UCSD-AML1 (cell line): ENCODE measurements around the gene NTNG1.
A peak's percentile ranks its signal among the peaks of the same experiment; 100 is the strongest.

ENCODE experiments used
- DNase-seq: peaks from one replicate; lab custom pipeline; 2025; ENCODE audit not compliant: unreplicated experiment; lab: John Stamatoyannopoulos, UW

NTNG1 gene

DNA sequence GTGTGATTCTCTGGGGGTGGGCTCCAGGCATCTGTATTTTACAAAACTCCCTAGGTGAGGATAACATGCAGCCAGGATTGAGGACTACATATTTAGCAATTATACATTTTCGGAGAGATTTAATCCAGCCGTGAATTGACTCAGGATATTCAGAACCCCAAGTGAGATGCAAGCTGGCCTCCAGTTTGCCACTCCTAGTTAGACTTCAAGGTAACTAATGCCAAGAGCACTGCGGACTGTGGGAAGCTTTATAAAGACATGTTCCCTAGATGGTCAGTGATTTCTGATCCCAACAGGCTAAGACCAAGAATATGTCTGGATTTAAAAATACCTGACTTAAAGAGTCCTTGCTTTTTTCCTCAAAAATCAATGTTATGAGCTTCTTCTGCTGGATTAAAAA, 308.5 kb downstream of the NTNG1 start:
- DNase-seq: no peak

DNA sequence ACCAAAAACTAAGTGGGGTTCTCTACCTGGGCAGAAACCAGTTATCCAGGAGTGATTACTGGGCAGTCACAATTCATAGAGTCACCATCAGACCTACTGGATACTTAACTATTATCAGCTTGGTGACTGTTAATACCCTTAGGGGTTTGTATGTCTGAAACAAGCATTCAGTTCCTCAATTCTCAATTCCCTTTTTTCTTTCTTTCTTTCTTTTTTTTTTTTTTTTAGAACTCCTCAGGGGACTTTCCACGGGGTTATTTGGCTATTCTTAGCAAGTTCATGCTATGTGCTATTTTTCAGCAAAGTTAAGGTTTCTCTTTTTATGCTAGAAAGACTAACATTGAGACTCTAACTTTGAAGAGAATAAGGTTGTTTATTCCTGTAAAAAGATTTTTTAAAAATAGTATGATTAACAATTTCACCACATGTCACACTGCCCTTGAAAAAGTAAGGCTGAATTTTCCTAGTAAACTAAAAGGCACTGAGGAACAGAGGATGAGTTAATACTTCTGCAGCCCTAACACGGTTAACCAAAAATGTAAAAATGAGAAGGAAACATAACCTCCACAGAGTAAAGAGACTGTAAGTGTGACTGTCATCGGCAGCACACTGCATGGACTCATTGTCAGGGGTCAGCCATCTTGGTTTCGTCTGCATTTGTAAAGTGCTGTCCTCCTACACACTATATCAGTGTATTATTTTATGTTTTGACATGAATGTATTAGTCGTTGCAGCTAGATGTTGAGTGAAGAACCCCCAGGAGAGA, 310.2 kb downstream of the NTNG1 start:
- DNase-seq: no peak

DNA sequence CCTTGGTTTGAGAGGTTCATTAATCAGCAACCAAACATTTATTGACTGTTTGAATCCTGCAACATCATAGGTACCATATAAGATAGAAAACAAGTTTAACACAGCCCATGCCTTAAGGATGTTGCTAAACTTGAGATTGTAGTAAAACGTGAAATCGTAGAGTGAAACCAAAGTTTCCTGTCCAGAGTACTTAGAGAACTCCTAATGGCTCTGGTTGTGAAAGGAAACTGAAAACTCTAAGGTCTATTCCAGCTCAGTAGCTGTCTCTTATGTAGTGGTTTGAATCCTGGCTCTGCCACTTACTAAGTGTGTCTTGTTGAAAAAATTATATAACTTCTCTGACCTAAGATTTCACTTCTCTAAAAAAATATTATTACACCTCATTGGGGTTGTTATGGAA, 310.9 kb downstream of the NTNG1 start:
- no peak for DNase-seq

DNA sequence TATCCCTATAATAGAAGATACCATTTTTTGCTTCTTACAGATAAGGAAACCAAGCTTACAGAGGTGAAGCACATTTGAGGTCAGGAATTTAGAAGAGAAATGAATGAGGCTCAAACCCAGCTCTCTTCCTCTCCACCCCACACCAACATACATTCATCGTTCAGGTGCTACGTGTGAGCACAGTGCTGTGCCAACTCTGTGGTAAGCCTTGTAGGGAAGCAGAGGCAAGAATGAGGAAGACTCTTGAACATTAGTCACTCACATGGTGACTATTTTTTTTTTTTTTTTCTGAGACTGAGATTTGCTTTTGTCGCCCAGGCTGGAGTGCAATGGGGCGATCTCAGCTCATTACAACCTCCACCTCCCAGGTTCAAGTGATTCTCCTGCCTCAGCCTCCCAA, 314.0 kb downstream of the NTNG1 start:
- no peak for DNase-seq

DNA sequence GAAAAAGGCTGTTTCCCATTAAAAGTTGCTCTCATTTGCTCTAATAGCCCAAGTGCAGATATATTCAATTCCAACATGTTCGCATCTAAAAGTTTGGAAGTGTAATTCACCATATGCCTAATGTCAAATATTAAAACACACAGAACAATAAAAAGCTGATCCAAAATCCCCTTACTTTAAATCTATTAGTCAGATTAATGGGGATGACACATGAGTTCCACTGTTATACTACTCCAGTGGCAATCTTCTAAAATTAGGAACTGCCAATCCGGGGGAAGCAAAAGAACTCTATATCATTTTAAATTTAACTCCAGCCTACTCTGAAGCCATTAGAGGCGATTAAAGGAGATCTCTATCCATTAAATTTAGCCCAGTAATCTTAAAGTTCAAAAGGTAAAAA, 317.1 kb downstream of the NTNG1 start:
- DNase-seq: no peak

DNA sequence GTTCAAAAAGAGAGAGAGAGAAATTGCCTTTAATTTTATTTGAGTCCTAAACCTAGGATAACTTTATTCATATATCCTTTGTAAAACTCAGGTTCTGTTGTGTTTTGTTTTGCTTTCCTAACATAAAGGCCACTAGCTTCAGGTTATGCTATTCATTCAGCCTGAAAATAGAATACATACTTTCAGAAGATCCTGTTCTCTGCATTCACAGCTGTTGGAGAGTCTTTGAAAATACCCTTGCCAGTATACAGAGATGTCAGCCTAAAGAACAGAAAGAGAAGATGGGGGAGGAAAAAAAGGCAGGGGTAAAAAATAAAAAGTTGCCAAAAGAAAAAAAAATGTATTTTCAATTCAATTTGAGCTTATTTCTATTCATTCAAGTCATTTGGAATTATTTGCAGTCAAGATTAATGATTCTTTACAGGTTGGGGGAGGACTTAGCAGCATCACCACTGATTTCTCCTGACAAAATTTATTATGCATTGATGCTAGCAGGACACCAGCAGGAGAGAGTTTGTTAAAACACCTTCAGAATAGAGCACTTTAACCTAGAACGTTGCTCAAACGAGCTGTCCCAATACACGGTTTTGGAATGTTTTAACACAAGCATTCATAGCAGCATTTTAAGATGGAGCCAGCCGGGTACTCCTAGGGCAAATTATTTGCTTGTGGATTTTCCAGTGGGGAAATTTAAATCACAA, 318.5 kb downstream of the NTNG1 start:
- no peak for DNase-seq

DNA sequence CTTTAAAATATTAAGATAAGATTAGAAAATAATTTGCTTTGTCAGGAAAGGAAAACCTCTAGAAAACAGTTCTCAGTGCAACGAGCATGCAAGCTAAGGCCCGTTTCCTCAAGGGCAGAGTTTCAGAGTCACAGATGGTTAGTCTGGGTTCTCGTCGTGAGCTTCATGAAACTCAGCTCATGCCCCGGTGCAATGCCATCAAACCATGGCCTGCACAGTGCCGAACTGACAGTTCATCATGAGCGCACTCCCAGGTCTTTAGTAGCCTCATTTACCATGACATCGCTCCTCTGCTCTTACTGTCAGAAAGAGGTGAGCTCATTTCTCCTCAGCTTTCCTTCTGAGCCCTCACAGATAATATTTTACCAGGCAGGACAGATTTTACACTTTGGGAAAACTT, 319.2 kb downstream of the NTNG1 start:
- DNase-seq: no peak

DNA sequence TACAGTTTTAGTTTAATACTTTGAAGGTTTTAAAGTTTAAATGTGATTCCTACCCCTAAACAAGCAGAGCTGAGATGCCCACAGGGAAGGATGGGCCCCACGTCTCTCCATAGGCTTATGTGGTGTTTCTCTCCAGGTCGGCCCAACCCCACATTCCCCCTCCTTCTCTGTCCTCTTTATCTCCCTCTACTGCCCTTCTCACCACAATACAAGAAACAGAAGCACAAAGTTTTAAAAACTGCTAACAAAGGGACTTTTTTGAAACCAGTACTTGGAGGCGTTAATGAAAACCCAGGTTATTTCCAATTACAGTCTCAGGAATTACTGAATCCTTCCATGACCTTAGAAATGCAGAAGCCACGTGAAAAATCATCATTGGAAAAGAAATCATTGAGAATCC, 324.0 kb downstream of the NTNG1 start:
- DNase-seq: no peak

DNA sequence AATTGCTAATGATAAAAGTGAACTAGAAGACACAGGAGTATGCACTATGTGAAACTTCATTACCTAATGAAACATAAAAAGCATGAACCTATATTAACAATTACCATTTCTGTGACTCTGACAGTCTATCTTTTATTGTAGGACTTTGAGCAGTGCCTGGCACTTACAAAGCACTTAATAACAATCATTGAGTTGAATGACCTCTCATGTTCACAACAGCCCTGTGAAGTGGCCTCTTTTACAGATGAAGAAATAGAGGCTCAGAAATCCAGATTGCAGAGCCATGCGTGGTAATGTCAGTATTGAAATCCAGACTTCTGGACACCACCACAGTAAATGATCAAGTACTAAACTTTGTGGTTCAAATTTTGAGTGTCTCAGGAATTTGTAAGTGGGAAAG, 326.4 kb downstream of the NTNG1 start:
- DNase-seq: no peak

DNA sequence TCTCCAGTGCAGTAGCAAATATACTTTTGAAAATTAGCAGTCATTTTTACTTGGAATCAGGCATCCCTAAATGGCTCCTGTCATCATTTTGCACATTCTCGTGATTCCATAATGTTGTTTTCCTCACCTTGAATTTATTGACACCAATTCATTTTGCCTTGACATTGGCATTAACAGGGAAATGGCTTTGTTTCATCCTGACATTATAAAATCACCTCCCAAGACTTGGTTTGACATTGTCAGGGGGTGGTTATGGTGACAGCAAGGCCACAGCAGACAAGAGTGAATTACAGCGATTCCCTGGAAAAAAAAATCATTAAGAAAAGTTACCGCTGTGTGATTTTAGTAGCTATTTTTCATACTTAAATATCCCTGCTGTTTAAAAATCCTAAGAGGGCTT, 327.0 kb downstream of the NTNG1 start:
- DNase-seq: no peak

DNA sequence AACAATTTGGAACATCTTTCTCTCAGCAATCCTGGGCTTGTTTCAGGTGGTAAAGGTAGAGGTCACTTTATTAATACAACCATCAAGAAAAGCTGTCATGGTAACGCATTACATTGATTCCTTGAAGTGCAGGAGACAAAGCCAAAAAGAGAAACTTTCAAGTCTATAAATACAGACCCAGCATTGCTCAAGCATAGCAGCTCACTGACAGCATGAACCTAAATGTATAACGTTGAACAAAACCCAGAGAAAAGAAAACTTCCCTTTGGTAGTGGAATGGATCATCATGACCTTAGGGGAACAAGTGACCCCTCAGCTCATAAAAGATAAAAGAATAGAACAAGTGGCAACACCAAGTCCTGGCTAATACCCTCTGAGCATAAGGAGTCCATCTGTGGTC, 332.2 kb downstream of the NTNG1 start:
- no peak for DNase-seq

DNA sequence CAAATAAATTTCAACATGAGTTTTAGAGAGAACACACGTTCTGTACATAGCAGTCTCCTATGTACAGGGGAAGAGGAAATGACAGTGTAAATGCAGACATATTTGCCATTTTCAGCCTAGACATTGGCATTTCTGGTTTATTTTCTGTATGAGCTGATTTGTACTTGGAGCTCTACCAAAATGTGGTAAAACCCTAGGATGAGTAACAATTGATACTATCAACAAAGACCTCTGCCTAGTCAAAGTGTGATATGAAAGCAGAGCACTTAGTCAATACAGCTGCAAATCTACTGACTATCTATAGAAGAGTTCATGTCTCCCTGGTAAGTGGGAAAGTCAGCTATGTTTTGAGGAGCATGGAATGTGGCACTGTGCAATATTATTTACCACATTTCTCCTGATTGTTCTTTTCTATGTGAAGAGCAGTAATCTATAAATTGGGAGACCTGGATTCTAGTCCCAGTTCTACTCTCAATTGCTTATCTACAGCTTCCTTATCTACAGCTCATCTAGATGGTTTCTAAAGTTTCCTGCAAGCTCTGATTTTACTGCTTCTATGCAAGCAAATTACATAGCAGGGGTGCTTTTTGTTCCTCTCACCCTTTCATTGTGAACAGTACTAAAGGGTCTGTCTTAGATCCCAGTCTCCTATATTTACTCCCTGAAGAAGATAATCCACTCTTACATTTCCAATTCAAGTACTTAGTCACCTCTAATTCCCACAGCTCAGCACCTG, 334.2 kb downstream of the NTNG1 start:
- DNase-seq: no peak

DNA sequence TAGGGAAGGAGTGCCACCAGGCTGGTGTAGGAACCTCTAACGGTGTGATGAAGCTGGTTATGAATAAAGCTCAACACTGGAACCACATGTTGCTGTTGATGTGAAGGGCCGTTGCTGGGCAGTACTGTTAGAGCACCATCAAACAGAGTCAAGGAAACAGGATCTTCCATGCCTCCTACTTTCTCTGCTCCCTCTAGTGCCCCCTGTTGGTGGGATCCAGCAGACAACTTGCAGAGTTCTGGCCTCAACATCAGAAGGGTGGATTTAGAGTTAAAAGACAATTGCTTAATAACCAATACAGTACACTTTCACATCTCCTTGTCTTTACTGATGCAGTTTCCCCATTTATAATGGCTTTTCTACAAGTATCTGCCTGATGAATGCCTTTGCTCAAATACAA, 336.4 kb downstream of the NTNG1 start:
- peak; percentile 10 for DNase-seq

DNA sequence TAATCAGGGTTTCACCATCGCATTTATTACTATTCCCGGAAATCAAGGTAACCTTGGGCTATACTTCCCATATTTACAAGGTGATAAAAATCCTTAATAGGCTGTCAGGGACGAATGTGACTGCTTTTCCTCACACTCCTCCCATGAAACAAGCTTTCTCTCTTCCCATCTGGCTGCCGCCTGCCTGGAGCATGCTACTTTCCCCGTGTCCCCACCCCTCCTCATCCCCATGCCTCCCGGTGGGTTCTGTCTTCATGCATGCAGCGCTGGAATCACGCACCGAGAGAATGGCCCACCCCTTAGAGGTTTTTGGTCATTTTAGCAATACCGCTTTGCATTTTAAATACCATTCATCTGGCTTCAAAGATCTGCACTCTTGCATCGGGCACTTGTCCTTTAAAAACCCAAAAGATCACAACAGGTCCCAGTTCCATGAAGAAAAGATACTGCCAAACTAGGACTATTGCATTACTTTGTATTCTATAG, 339.1 kb downstream of the NTNG1 start:
- DNase-seq: no peak

DNA sequence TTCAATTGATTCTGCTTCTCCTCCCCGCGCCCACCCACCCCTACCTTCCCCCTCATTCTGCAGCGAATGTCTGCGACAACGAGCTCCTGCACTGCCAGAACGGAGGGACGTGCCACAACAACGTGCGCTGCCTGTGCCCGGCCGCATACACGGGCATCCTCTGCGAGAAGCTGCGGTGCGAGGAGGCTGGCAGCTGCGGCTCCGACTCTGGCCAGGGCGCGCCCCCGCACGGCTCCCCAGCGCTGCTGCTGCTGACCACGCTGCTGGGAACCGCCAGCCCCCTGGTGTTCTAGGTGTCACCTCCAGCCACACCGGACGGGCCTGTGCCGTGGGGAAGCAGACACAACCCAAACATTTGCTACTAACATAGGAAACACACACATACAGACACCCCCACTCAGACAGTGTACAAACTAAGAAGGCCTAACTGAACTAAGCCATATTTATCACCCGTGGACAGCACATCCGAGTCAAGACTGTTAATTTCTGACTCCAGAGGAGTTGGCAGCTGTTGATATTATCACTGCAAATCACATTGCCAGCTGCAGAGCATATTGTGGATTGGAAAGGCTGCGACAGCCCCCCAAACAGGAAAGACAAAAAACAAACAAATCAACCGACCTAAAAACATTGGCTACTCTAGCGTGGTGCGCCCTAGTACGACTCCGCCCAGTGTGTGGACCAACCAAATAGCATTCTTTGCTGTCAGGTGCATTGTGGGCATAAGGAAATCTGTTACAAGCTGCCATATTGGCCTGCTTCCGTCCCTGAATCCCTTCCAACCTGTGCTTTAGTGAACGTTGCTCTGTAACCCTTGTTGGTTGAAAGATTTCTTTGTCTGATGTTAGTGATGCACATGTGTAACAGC, 339.9 kb downstream of the NTNG1 start:
- no peak for DNase-seq

DNA sequence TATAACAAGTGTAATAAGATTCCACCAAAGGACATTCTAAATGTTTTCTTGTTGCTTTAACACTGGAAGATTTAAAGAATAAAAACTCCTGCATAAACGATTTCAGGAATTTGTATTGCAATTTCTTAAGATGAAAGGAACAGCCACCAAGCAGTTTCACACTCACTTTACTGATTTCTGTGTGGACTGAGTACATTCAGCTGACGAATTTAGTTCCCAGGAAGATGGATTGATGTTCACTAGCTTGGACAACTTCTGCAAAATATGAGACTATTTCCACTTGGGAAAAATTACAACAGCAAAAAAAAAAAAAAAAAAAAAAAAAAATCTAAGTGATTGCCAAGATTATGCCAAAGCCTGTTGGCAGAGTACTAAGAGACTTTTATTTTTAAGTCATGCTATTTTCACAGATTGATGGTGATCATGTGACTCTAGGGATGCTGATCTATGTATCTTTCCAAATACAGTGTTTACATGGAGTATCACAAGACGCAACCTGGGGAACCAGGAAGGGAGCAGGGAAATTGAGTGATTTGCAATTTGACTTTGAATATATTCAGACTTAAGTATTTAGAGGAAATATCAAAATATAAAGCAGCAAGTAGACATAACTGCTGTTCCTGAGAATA, 341.0 kb downstream of the NTNG1 start:
- DNase-seq: no peak

DNA sequence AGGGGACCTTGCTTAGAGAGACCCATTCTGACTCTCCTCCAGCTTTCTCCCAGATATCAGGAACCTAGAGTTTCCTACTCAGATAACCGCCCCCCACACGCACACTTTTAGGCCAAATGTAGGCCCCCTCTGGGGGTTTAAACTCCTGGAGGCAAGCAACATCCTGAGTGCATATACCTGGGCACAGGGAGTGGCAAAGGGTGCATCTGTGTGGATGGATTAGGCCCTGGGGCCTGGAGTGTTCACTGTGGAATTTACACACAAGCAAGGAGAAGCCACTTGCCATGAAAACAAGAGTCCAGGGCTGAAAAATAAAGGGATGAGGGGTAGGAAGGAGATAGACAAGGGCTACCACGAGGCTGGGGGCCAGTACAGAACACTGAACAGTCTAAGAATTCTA, 343.1 kb downstream of the NTNG1 start:
- no peak for DNase-seq

DNA sequence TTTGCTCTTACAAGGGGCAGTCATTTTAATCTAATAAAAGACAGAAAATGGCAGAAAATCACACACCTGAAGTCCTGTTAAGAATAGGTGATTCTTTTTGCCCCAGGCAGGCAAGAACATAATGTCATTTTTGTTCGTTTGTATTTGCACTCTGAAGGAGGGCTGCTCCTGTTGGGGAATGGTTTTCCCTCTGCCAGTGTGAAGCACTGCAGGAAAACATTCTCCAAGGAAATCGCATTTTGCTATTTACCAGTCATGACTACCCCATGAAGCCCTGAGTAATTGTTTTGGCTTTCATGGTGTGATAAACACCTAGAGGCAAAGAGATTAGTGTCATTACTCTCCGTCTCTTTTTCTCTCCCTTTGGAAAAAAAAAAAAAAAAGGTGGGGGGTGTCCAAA, 345.5 kb downstream of the NTNG1 start:
- no peak for DNase-seq

DNA sequence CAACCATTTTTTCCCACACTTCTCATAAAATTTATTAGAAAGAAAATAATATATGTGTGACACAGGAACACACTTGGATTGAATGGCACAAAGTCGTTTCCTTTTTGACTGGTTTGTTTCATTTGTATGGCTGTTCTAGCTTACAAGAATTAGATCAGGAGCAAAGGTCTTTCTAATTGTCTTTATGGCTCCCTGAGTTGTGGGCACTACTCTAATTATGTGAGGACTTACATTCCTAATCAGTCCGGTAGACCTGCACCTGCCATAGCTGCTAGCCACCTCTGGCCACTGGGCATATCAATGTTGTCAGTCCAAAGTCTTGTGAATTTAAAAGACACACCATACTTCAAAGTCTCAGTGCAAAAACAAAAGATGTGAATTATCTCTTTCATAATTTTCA, 346.7 kb downstream of the NTNG1 start:
- no peak for DNase-seq

DNA sequence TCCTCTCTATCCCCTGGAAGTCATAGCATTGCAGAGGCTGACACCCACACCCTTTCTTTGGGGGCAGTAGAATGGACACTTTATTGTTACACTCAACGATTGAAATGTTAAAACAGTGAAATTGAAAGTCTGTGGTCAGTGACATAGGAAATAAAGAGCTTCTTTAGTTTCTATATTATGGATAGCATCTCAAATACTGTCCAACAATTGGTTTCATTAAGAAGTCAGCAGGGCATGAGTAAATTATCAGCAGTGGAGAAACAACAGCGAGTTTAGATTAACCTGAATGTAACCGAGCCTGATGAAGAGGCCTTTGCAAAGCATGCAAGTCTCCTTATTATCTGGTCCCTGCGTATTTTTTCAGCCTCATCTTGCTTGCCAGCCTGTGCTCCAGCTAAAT, 350.7 kb downstream of the NTNG1 start:
- no peak for DNase-seq
